GM12873 (cell line): Measurements from ENCODE around the gene ABHD12.

Experiments used
- CTCF ChIP-seq: IDR thresholded peaks from 2 replicates; pipeline ENCODE4 v1.5.1; 2012; ENCODE audit warnings: low read depth, mild to moderate bottlenecking, moderate library complexity, low read length, control low read depth; ENCODE audit not compliant: insufficient read depth; ENCODE audit errors: missing control alignments

The ABHD12 gene

GRCh38 chr20:25336561-25337422 lies 53.8 kb downstream of the ABHD12 start:
- peak; percentile 23 for TF ChIP-seq CTCF

- TF ChIP-seq CTCF, result no peak
These were observed 61.6 kb downstream of the ABHD12 start for GRCh38 chr20:25328954-25329498.

- TF ChIP-seq CTCF, result no peak
These were observed 63.0 kb downstream of the ABHD12 start for GRCh38 chr20:25327521-25328235.

- no peak for TF ChIP-seq CTCF
These were observed 64.6 kb downstream of the ABHD12 start for GRCh38 chr20:25325997-25326396.

GRCh38 chr20:25325073-25325472 lies 65.6 kb downstream of the ABHD12 start:
- no peak for TF ChIP-seq CTCF

- TF ChIP-seq CTCF, result no peak
These were observed 66.2 kb downstream of the ABHD12 start for GRCh38 chr20:25324412-25324811.
